Measurements from ENCODE around the gene PROM2. TPM values are rescaled to one million over a fixed set of nuclear protein-coding genes. Genes with fewer than 3 reads are reported as not detected.

PROM2 gene
- total RNA-seq, 1 donor from 2014 or later, result 0.82 TPM

DNA sequence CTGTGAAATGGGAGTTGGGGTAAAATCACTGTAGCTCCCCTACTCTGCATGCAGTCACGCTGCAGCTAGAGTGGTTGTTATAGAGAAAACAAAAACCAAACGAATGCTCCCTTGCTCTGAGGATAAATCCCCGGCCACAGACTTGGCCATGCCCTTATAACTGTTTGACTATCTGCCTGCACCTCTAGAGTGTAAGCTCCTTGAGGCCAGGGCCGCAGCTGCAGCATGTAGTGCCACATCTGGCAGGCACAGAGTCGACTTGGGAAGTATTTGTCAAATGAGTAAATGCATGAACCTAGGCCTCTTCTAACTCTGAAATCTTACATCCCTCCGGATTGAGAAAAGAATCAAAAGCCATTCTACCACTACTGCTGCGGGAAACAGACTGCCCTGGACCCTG is 58.8 kb downstream of the PROM2 start:
- FAIRE-seq, result no peak

GRCh38 chr2:95333888-95334338 is 59.7 kb downstream of the PROM2 start:
- DNase-seq (ENCODE audit: low spot score in 2 of 2) (no peak), FAIRE-seq (no peak)

More for the DNA sequence above, 58.8 kb downstream of the PROM2 start:
- DNase-seq (ENCODE audit: low spot score in 2 of 2), result no peak

DNA sequence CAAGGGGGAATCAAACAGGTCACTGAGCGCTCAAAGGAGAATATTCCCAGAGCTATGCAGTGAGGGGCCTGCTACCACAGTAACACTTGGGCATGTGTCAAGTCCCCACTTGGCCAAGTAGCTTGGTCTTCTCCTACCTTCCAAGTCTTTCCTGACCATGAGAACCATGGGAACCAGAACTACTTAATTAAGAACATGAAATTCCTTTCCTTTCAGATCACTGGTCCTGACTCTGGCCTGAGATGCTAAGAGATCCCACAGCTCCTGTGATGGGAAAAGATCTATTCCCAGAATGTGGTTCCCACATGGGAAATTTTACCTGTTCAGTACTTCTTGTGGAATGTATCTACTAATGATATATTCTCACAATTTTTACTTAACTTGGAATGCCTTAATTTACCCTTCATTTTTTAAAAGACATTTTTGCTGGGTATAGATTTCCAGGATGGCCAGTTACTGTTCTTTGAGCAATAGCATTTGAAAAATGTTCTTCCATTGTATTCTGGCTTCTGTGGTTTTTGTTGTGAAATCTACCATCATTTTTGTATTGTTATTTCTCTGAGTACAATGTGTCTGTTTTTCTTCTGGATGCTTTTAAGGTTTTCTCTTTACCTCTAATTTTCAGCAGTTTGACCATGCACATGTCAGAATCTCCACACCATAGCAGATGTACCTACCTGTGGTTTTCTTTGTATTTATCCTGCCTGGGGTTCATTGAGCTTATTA is 60.8 kb downstream of the PROM2 start:
- FAIRE-seq, result no peak
- DNase-seq (ENCODE audit: low spot score in 2 of 2), result no peak

DNA sequence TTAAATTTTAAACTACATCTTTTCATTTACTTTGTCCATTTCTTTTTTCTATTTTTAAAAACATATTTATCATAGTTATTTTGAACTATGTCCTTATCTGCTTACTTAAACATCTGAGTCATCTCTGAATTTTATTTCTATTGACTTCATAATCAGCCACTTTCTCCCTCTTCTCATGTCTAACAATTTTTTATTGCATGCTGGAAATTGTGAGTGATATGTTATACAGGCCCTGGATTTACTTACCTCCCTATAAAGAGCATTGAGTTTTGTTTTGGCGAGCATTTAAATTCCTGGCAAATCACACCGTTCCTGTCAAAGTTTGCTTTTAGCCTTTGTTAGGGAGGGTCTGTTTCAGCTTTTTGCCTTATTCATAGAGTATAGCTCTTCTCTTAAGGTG is 62.2 kb downstream of the PROM2 start:
- no peak for DNase-seq (ENCODE audit: low spot score in 2 of 2)
- FAIRE-seq, result no peak

- DNase-seq (ENCODE audit: low spot score in 2 of 2), result no peak
- FAIRE-seq, result no peak
Observed at GRCh38 chr2:95337829-95338228, 63.6 kb downstream of the PROM2 start.

Other genes with a start within 250 kb of the PROM2 start
- gene MAL, start 248.7 kb upstream of the PROM2 start, total RNA-seq, result not detected
- gene MRPS5, start 152.6 kb upstream of the PROM2 start, total RNA-seq, result 40.8 TPM
- 24.5 TPM for gene ZNF514, start 114.6 kb upstream of the PROM2 start, total RNA-seq
- 11.4 TPM for gene ZNF2, start 108.6 kb upstream of the PROM2 start, total RNA-seq
- 29.8 TPM for gene ZNF892, start 66.9 kb upstream of the PROM2 start, total RNA-seq
- gene KCNIP3, start 22.9 kb downstream of the PROM2 start, total RNA-seq, result 4.9 TPM
- gene FAHD2A, start 128.3 kb downstream of the PROM2 start, total RNA-seq, result 5.7 TPM
- gene TRIM43B, start 210.3 kb downstream of the PROM2 start, total RNA-seq, result not detected

Data from frontal cortex (tissue), 4 donors.